ENCODE data around the gene DLG2.

DNA sequence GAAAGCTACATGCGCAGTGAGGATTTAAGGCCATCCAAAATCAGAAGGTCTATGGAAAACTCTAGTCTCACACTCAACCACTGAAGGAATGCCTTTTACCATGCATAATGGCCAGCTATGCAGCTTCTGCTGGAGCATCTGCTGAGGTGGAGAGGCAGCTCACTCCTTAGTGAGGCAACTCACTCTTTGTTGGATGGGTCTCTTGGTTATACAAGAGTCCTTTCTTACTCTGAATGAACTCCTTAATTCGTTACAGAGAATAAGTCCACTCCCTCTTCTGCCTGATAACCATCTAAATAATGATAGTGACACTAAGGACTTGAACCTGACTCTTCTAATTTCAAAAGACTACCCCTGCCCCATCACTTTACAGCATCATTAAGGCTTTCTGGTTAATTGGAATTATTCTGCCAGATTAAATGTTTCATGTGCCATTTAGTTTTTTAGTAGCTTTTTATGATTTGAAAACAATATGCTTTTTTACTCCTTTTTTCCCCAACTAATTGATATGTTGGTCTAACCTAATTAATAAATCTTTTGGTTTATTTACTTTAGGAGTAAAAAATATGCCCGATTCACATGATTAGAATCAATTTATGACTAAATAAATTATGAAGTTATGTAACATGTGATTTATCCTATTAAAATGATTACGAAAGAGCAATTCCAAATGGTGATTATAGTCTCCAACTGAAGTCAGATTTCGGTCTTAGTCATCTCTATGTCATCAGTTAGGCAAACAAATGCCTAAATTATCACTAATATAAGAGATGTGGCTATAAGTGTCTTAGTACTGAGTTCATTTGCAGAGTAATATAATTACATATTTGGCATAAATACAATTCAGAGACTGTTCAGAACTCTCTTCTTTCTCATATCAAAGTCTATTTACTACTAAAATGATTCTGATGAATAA lies 2054.3 kb downstream of the DLG2 start:
- TF ChIP-seq, protein P1, sequence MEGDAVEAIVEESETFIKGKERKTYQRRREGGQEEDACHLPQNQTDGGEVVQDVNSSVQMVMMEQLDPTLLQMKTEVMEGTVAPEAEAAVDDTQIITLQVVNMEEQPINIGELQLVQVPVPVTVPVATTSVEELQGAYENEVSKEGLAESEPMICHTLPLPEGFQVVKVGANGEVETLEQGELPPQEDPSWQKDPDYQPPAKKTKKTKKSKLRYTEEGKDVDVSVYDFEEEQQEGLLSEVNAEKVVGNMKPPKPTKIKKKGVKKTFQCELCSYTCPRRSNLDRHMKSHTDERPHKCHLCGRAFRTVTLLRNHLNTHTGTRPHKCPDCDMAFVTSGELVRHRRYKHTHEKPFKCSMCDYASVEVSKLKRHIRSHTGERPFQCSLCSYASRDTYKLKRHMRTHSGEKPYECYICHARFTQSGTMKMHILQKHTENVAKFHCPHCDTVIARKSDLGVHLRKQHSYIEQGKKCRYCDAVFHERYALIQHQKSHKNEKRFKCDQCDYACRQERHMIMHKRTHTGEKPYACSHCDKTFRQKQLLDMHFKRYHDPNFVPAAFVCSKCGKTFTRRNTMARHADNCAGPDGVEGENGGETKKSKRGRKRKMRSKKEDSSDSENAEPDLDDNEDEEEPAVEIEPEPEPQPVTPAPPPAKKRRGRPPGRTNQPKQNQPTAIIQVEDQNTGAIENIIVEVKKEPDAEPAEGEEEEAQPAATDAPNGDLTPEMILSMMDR (IDR thresholded peaks at IDR 0.05; ENCODE audit: low read depth, low read length, poor library complexity, severe bottlenecking), result no peak
- TF ChIP-seq EZH2phosphoT487 (IDR thresholded peaks at IDR 0.05; ENCODE audit: borderline replicate concordance, low read length), result no peak

All from DOHH2 (cell line).